MG63 (cell line): ENCODE results near the gene NEURL2. TPM values are rescaled to one million over a fixed set of nuclear protein-coding genes. Genes with fewer than 3 reads are reported as not detected.

Experiments
- DNase-seq: peaks from one replicate; pipeline ENCODE4 v3.0.0-alpha.2; 2020
- H3K27me3 ChIP-seq: fragments of 250-450 bp; sonication (Bioruptor Pico); 2 replicates; pipeline ENCODE4 v1.5.1; 2020; ENCODE audit warnings: mild to moderate bottlenecking, moderate library complexity
- H3K36me3 ChIP-seq: fragments of 250-450 bp; sonication (Bioruptor Pico); 2 replicates; pipeline ENCODE4 v1.5.1; 2020; ENCODE audit warnings: mild to moderate bottlenecking, moderate library complexity
- H3K4me3 ChIP-seq: fragments of 250-450 bp; sonication (Bioruptor Pico); 2 replicates; pipeline ENCODE4 v1.5.1; 2020; ENCODE audit warnings: mild to moderate bottlenecking, moderate library complexity
- H3K9me3 ChIP-seq: fragments of 250-450 bp; sonication (Bioruptor Pico); 2 replicates; pipeline ENCODE4 v1.5.1; 2020; ENCODE audit warnings: mild to moderate bottlenecking, moderate library complexity
- total RNA-seq: library from RNA; depleted of rRNA; stranded (reverse); fragments of >200 nt; shearing (Covaris generic); gene quantifications from 2 replicates; pipeline ENCODE4 v1.2.3, GENCODE V29; 2014; ENCODE audit warnings: low replicate concordance

Gene NEURL2
- total RNA-seq, 1 experiment from 2014 or later = not detected

GRCh38 chr20:45924391-45925261 is 33.6 kb upstream of the NEURL2 start:
- Histone ChIP-seq H3K4me3 (no peak overlapping the region), H3K27me3 (no peaks in the 10 kb centered on the region), H3K36me3 (no peaks in the 10 kb centered on the region), H3K9me3 (no peaks in the 10 kb centered on the region)
- no peak for DNase-seq

GRCh38 chr20:45921337-45922189 is 30.6 kb upstream of the NEURL2 start:
- DNase-seq = no peak
- no peaks in the 10 kb centered on the region for H3K9me3 ChIP-seq
- H3K36me3 ChIP-seq = no peaks in the 10 kb centered on the region
- H3K27me3 ChIP-seq = no peaks in the 10 kb centered on the region
- no peak overlapping the region for H3K4me3 ChIP-seq

GRCh38 chr20:45920462-45921336 is 29.7 kb upstream of the NEURL2 start:
- DNase-seq = no peak
- Histone ChIP-seq H3K27me3 (no peaks in the 10 kb centered on the region), H3K36me3 (no peaks in the 10 kb centered on the region), H3K4me3 (no peak overlapping the region), H3K9me3 (no peaks in the 10 kb centered on the region)

- no peaks in the 10 kb centered on the region for H3K27me3 ChIP-seq
- H3K4me3 ChIP-seq = no peak overlapping the region
- H3K9me3 ChIP-seq = no peaks in the 10 kb centered on the region
- peak; percentile 19 for DNase-seq
- no peaks in the 10 kb centered on the region for H3K36me3 ChIP-seq
Measured at GRCh38 chr20:45919542-45920399, 28.8 kb upstream of the NEURL2 start.

- Histone ChIP-seq H3K27me3 (no peaks in the 10 kb centered on the region), H3K9me3 (no peaks in the 10 kb centered on the region), H3K36me3 (no peaks in the 10 kb centered on the region), H3K4me3 (no peak overlapping the region)
- DNase-seq = no peak
Measured at GRCh38 chr20:45918779-45919537, 27.9 kb upstream of the NEURL2 start.

GRCh38 chr20:45918182-45918737 is 27.3 kb upstream of the NEURL2 start:
- no peaks in the 10 kb centered on the region for H3K36me3 ChIP-seq
- H3K27me3 ChIP-seq = no peaks in the 10 kb centered on the region
- no peaks in the 10 kb centered on the region for H3K9me3 ChIP-seq
- no peak overlapping the region for H3K4me3 ChIP-seq
- DNase-seq = no peak

- H3K36me3 ChIP-seq = no peaks in the 10 kb centered on the region
- DNase-seq = peak; percentile 59
- H3K9me3 ChIP-seq = no peaks in the 10 kb centered on the region
- no peaks in the 10 kb centered on the region for H3K27me3 ChIP-seq
- no peak overlapping the region for H3K4me3 ChIP-seq
Measured at GRCh38 chr20:45917790-45918141, 26.8 kb upstream of the NEURL2 start.

GRCh38 chr20:45913116-45913515 is 22.1 kb upstream of the NEURL2 start:
- Histone ChIP-seq H3K36me3 (peaks cover 24% of the 10 kb centered on the region), H3K27me3 (no peaks in the 10 kb centered on the region), H3K9me3 (no peaks in the 10 kb centered on the region), H3K4me3 (no peak overlapping the region)
- no peak for DNase-seq

- Histone ChIP-seq H3K4me3 (peak overlapping the region; percentile 56), H3K36me3 (peaks cover 32% of the 10 kb centered on the region), H3K27me3 (no peaks in the 10 kb centered on the region), H3K9me3 (no peaks in the 10 kb centered on the region)
- DNase-seq = no peak
Measured at GRCh38 chr20:45912344-45912682, 21.3 kb upstream of the NEURL2 start.

GRCh38 chr20:45911486-45912343 is 20.7 kb upstream of the NEURL2 start, which contains the start of gene PLTP:
Gene PLTP (minus strand): TSS chr20:45912155. CDS start chr20:45911452, 703 bp downstream.
- no peaks in the 10 kb centered on the region for H3K9me3 ChIP-seq
- peaks cover 34% of the 10 kb centered on the region for H3K36me3 ChIP-seq
- H3K27me3 ChIP-seq = no peaks in the 10 kb centered on the region
- peak; percentile 76 for DNase-seq
- H3K4me3 ChIP-seq = peak within 1 kb of the TSS; percentile 56

- peak overlapping the region; percentile 56 for H3K4me3 ChIP-seq
- H3K36me3 ChIP-seq = peaks cover 40% of the 10 kb centered on the region
- peak; percentile 99 for DNase-seq
- no peaks in the 10 kb centered on the region for H3K9me3 ChIP-seq
- H3K27me3 ChIP-seq = no peaks in the 10 kb centered on the region
Measured at GRCh38 chr20:45910670-45911485, 19.9 kb upstream of the NEURL2 start.

- H3K9me3 ChIP-seq = no peaks in the 10 kb centered on the region
- H3K4me3 ChIP-seq = peak overlapping the region; percentile 22
- H3K36me3 ChIP-seq = peaks cover 48% of the 10 kb centered on the region
- H3K27me3 ChIP-seq = no peaks in the 10 kb centered on the region
- DNase-seq = no peak
Measured at GRCh38 chr20:45909817-45910669, 19.0 kb upstream of the NEURL2 start.

- Histone ChIP-seq H3K27me3 (no peaks in the 10 kb centered on the region), H3K4me3 (no peak overlapping the region), H3K9me3 (no peaks in the 10 kb centered on the region), H3K36me3 (peaks cover 53% of the 10 kb centered on the region)
- no peak for DNase-seq
Measured at GRCh38 chr20:45909336-45909808, 18.4 kb upstream of the NEURL2 start.
